CD14-positive monocyte (primary cell): ENCODE data around the gene RBPJL. TPM values are rescaled to one million over a fixed set of nuclear protein-coding genes. Genes with fewer than 3 reads are reported as not detected.
A peak's percentile ranks its signal among the peaks of the same experiment; 100 is the strongest.

Source experiments
- DNase-seq, 3 donors: peaks; one replicate each; pipeline ENCODE4 v3.0.0-alpha.2; 2011 to 2022
- H2AFZ ChIP-seq: 2 replicates; pipeline ENCODE4 v1.6.0; 2012; ENCODE audit warnings: mild to moderate bottlenecking, low read depth, low read length, inconsistent platforms; ENCODE audit not compliant: insufficient read depth, poor library complexity, severe bottlenecking
- H3K27ac ChIP-seq, 2 donors: 1 replicate in 1 of 2; 2 replicates in 1 of 2; pipeline ENCODE4 v1.5.1; 2012 to 2013; ENCODE audit warnings: low read length in 2 of 2, control low read depth in 1 of 2, inconsistent platforms in 1 of 2, low read depth in 1 of 2, mild to moderate bottlenecking in 1 of 2
- H3K27me3 ChIP-seq, 2 donors: one replicate each; pipeline versions ENCODE4 v1.6.0 to v1.6.1; 2011 to 2013; ENCODE audit warnings: low read length in 2 of 2; ENCODE audit not compliant: control insufficient read depth in 2 of 2, insufficient read depth in 2 of 2
- H3K36me3 ChIP-seq, 2 donors: replicated peaks in 1 of 2; 1 replicate in 1 of 2; 2 replicates in 1 of 2; pipeline versions ENCODE4 v1.5.1 to v1.6.1; 2012 to 2013; ENCODE audit warnings: low read length in 2 of 2, control low read depth in 1 of 2, inconsistent platforms in 1 of 2, mild to moderate bottlenecking in 1 of 2; ENCODE audit not compliant: insufficient read depth in 2 of 2, control insufficient read depth in 1 of 2
- H3K4me1 ChIP-seq, 2 donors: 1 replicate in 1 of 2; 2 replicates in 1 of 2; pipeline versions ENCODE4 v1.5.1 to v1.6.1; 2012 to 2013; ENCODE audit warnings: low read length in 2 of 2, control low read depth in 1 of 2, inconsistent platforms in 1 of 2, mild to moderate bottlenecking in 1 of 2, moderate library complexity in 1 of 2; ENCODE audit not compliant: insufficient read depth in 2 of 2, control insufficient read depth in 1 of 2
- H3K4me2 ChIP-seq: replicated peaks from 2 replicates; pipeline ENCODE3; 2012; ENCODE audit warnings: low read length, moderate library complexity, mild to moderate bottlenecking; ENCODE audit not compliant: poor library complexity, severe bottlenecking; ENCODE audit errors: extremely low read depth
- H3K4me3 ChIP-seq, 3 experiments: fragments of 200-600 bp in 1 of 3; sonication (generic) in 1 of 3; replicated peaks in 1 of 3; 1 replicate in 2 of 3; 2 replicates in 1 of 3; pipeline ENCODE4 v1.5.1; 2011 to 2013; ENCODE audit warnings: low read length in 3 of 3, mild to moderate bottlenecking in 3 of 3, control low read depth in 2 of 3, low read depth in 2 of 3, inconsistent platforms in 1 of 3, moderate library complexity in 1 of 3
- H3K79me2 ChIP-seq: 2 replicates; pipeline ENCODE4 v1.6.0; 2012; ENCODE audit warnings: mild to moderate bottlenecking, control low read depth, inconsistent platforms, low read length, moderate library complexity; ENCODE audit not compliant: insufficient read depth
- H3K9ac ChIP-seq: 2 replicates; pipeline ENCODE4 v1.6.0; 2017; ENCODE audit warnings: low read length, mild to moderate bottlenecking; ENCODE audit not compliant: insufficient read depth, poor library complexity, severe bottlenecking
- H3K9me3 ChIP-seq, 2 donors: replicated peaks in 1 of 2; 1 replicate in 1 of 2; 2 replicates in 1 of 2; pipeline versions ENCODE4 v1.5.1 to v1.6.1; 2012 to 2013; ENCODE audit warnings: low read length in 2 of 2, control low read depth in 1 of 2; ENCODE audit not compliant: control insufficient read depth in 1 of 2, insufficient read depth in 1 of 2
- H4K20me1 ChIP-seq: 2 replicates; pipeline ENCODE4 v1.6.0; 2012; ENCODE audit warnings: mild to moderate bottlenecking, low read length, control low read depth, moderate library complexity; ENCODE audit not compliant: insufficient read depth
- H3K27ac Mint-ChIP-seq, 7 donors: one replicate each; pipeline ENCODE4 v1.8.0; 2020; ENCODE audit warnings: mild to moderate bottlenecking in 7 of 7, mixed read lengths in 7 of 7, moderate library complexity in 6 of 7, inconsistent platforms in 2 of 7
- H3K27me3 Mint-ChIP-seq, 3 donors: one replicate each; pipeline ENCODE4 v1.8.0; 2021 to 2022; ENCODE audit warnings: low read depth in 3 of 3, mild to moderate bottlenecking in 3 of 3, mixed read lengths in 3 of 3, moderate library complexity in 3 of 3, inconsistent platforms in 1 of 3
- H3K36me3 Mint-ChIP-seq, 2 donors: one replicate each; pipeline ENCODE4 v1.8.0; 2020; ENCODE audit warnings: mixed read lengths in 2 of 2, inconsistent platforms in 1 of 2, mild to moderate bottlenecking in 1 of 2
- H3K4me1 Mint-ChIP-seq: one replicate; pipeline ENCODE4 v1.8.0; 2020; ENCODE audit warnings: mild to moderate bottlenecking, mixed read lengths
- H3K4me3 Mint-ChIP-seq, 2 donors: one replicate each; pipeline ENCODE4 v1.8.0; 2020; ENCODE audit warnings: mild to moderate bottlenecking in 2 of 2, mixed read lengths in 2 of 2, moderate library complexity in 1 of 2
- H3K9me3 Mint-ChIP-seq, 7 donors: one replicate each; pipeline ENCODE4 v1.8.0; 2020 to 2022; ENCODE audit warnings: mixed read lengths in 7 of 7, mild to moderate bottlenecking in 6 of 7, moderate library complexity in 6 of 7, inconsistent platforms in 2 of 7
- WGBS: methylation state at CpG from one replicate; pipeline ENCODE4 v1.1.5; 2013; ENCODE audit warnings: missing lambda C conversion rate; ENCODE audit not compliant: insufficient coverage; 5-methylcytosine and 5-hydroxymethylcytosine counted together
- intact Hi-C, 2 donors: fragments of 100-400 bp; cut with micrococcal nuclease; formaldehyde crosslinking; loops; one replicate each; pipeline versions ENCODE4 v1.15.0 to v1.15.1; 2023
- polyA plus RNA-seq, 3 donors: library from polyadenylated mRNA; depleted of rRNA in 1 of 3; unstranded in 2 of 3; stranded (reverse) in 1 of 3; fragments of 300-500 nt in 2 of 3; fragments of >200 nt in 1 of 3; fragmentation: Illumina TruSeq in 2 of 3; gene quantifications; 1 replicate in 2 of 3; 2 replicates in 1 of 3; pipeline ENCODE4 v1.2.3, GENCODE V29; 2012 to 2021
- TF ChIP-seq, protein P1 (sequence below): fragments of 200-600 bp; IDR thresholded peaks from one replicate; pipeline ENCODE4 v1.8.0; 2022; ENCODE audit warnings: antibody characterized with exemption, mild to moderate bottlenecking

The RBPJL gene
- polyA plus RNA-seq, 3 donors, result not detected

DNA sequence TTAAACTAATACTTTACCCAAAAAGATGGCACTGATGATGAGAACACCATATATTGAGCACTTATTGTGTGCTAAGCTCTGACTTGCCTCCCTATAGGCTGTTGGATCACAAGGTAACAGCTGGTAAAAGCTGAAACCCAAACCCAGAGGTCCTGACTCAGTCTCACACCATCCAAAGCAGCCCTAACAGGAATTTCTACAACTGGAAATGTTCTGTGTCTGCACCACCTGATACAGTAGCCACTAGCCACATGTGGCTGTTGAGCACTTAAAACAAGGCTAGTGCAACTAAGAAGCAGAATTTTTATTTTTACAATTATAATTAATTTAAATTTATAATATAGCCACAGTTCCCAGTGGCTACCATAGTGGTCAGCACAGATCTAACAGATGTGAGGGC lies 17.1 kb downstream of the RBPJL start:
- peak overlapping the region in 2 of 7 donors; percentile 60 to 79 for H3K27ac Mint-ChIP-seq
- H3K9me3 Mint-ChIP-seq, result peaks cover 0 to 7% (median 0%) of the 10 kb centered on the region in 7 donors
- H3K27me3 ChIP-seq, result no peaks in the 10 kb centered on the region
- no peaks in the 10 kb centered on the region for H3K27me3 Mint-ChIP-seq
- peaks cover 0 to 9% of the 10 kb centered on the region in 2 donors for H3K36me3 Mint-ChIP-seq
- H3K9me3 ChIP-seq, result no peaks in the 10 kb centered on the region
- peaks cover 18% of the 10 kb centered on the region for H3K4me1 Mint-ChIP-seq
- no peaks in the 10 kb centered on the region for H4K20me1 ChIP-seq
- TF ChIP-seq, protein P1, sequence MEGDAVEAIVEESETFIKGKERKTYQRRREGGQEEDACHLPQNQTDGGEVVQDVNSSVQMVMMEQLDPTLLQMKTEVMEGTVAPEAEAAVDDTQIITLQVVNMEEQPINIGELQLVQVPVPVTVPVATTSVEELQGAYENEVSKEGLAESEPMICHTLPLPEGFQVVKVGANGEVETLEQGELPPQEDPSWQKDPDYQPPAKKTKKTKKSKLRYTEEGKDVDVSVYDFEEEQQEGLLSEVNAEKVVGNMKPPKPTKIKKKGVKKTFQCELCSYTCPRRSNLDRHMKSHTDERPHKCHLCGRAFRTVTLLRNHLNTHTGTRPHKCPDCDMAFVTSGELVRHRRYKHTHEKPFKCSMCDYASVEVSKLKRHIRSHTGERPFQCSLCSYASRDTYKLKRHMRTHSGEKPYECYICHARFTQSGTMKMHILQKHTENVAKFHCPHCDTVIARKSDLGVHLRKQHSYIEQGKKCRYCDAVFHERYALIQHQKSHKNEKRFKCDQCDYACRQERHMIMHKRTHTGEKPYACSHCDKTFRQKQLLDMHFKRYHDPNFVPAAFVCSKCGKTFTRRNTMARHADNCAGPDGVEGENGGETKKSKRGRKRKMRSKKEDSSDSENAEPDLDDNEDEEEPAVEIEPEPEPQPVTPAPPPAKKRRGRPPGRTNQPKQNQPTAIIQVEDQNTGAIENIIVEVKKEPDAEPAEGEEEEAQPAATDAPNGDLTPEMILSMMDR, result no peak
- H3K9ac ChIP-seq, result no peak overlapping the region
- no peak overlapping the region for H3K4me2 ChIP-seq
- intact Hi-C loops, result loop anchor here (5.0 kb wide), 2 partner anchors 39 to 114 kb away; partner anchors contain the start of gene SYS1 (in 1 of the 2)
- no peak overlapping the region for H3K27ac ChIP-seq
- no peak overlapping the region for H3K4me3 ChIP-seq
- peaks cover 18 to 20% of the 10 kb centered on the region in 2 donors for H3K4me1 ChIP-seq
- H3K36me3 ChIP-seq, result peaks cover 0 to 9% of the 10 kb centered on the region in 2 donors
- no peak overlapping the region for H3K4me3 Mint-ChIP-seq
- no peak overlapping the region for H2AFZ ChIP-seq
- no peak for DNase-seq
- no peaks in the 10 kb centered on the region for H3K79me2 ChIP-seq

DNA sequence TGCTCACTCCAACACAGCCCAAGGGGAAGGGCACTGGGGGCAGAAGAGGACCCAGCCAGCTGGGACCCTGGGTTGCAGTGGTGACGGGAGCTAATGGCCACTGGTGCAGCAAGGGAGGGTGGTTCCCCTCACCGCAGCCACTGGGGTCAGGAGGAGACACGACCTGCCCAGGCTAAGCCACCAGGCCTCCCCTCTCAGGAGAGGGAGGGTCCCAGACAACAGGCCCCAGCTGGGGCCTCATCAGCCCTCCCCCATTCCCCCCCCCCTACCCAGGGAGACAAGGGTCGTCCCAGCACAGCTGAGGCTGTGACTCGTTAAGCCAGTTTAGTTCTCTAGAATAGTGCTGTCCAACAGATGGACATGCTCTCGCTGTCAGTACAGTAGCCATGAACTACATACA lies 18.7 kb downstream of the RBPJL start:
- H3K27ac ChIP-seq, result no peak overlapping the region
- H3K27me3 ChIP-seq, result no peaks in the 10 kb centered on the region

More for the DNA sequence above, 18.7 kb downstream of the RBPJL start:
- H3K27ac Mint-ChIP-seq, result peak overlapping the region in 1 of 7 donors; percentile 68
- H3K4me3 Mint-ChIP-seq, result no peak overlapping the region
- H3K36me3 Mint-ChIP-seq, result peaks cover 5 to 18% of the 10 kb centered on the region in 2 donors
- H3K9me3 Mint-ChIP-seq, result peaks cover 0 to 7% (median 0%) of the 10 kb centered on the region in 7 donors
- H3K9ac ChIP-seq, result no peak overlapping the region
- H2AFZ ChIP-seq, result no peak overlapping the region
- peaks cover 10% of the 10 kb centered on the region for H3K4me1 Mint-ChIP-seq
- peaks cover 6 to 8% of the 10 kb centered on the region in 2 donors for H3K4me1 ChIP-seq
- DNase-seq, result no peak
- peaks cover 0 to 26% of the 10 kb centered on the region in 2 donors for H3K36me3 ChIP-seq
- H3K79me2 ChIP-seq, result no peaks in the 10 kb centered on the region
- TF ChIP-seq, protein P1, result no peak
- no peak overlapping the region for H3K4me3 ChIP-seq
- no peaks in the 10 kb centered on the region for H3K27me3 Mint-ChIP-seq
- 91% methylated on average over 6 of the region's 6 CpGs for WGBS
- no peak overlapping the region for H3K4me2 ChIP-seq
- intact Hi-C loops, result no loop called here
- H3K9me3 ChIP-seq, result no peaks in the 10 kb centered on the region
- no peaks in the 10 kb centered on the region for H4K20me1 ChIP-seq
